ENCODE data around the gene DNMBP.

Gene DNMBP

DNA sequence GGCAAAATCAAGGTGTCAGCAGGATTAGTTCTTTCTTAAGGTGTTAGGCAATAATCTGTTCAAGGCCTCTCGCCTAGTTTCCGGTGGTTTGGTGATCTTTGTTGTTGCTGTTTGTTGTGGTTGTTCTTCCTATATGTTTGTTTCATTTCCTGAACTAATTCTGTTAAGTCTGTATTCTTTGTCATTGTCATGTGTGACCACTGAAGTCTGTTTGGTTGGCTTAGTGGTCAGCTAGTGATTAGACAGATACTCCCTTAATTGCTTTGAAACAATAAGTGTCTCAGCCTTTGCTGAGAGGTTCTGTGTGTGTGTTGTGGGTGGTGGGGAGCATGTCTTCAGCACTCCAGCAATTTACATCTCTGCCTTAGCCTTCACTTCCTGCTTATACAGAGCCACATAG is 181.3 kb downstream of the DNMBP start:
- Histone ChIP-seq H3K36me3 (replicated peaks; ENCODE audit: insufficient read depth, low read length) (no peaks in the 10 kb centered on the region), H2AFZ (ENCODE audit: low read length) (no peak overlapping the region), H3K79me2 (ENCODE audit: low read length) (no peaks in the 10 kb centered on the region), H3K4me1 (ENCODE audit: low read length) (peaks cover 7% of the 10 kb centered on the region; the same call in 1 of the 2 replicates), H3K27me3 (replicated peaks; ENCODE audit: insufficient read depth, low read length) (no peaks in the 10 kb centered on the region), H3K9ac (ENCODE audit: low read length) (no peak overlapping the region), H3K4me3 (ENCODE audit: low read length) (no peak overlapping the region), H4K20me1 (ENCODE audit: insufficient read depth, low read length) (no peaks in the 10 kb centered on the region), H3K27ac (ENCODE audit: low read length) (no peak overlapping the region), H3K9me3 (replicated peaks; ENCODE audit: insufficient read depth, low read length) (no peaks in the 10 kb centered on the region), H3F3A (ENCODE audit: insufficient read depth, low read length) (no peaks in the 10 kb centered on the region), H3K9me2 (replicated peaks; ENCODE audit: insufficient read depth, low read length) (no peaks in the 10 kb centered on the region), H3K4me2 (ENCODE audit: low read depth, low read length) (no peak overlapping the region)
- TF ChIP-seq, protein P1, sequence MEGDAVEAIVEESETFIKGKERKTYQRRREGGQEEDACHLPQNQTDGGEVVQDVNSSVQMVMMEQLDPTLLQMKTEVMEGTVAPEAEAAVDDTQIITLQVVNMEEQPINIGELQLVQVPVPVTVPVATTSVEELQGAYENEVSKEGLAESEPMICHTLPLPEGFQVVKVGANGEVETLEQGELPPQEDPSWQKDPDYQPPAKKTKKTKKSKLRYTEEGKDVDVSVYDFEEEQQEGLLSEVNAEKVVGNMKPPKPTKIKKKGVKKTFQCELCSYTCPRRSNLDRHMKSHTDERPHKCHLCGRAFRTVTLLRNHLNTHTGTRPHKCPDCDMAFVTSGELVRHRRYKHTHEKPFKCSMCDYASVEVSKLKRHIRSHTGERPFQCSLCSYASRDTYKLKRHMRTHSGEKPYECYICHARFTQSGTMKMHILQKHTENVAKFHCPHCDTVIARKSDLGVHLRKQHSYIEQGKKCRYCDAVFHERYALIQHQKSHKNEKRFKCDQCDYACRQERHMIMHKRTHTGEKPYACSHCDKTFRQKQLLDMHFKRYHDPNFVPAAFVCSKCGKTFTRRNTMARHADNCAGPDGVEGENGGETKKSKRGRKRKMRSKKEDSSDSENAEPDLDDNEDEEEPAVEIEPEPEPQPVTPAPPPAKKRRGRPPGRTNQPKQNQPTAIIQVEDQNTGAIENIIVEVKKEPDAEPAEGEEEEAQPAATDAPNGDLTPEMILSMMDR (IDR thresholded peaks at IDR 0.05; ENCODE audit: low read length) = no peak
- TF ChIP-seq EZH2 (optimal IDR thresholded peaks at IDR 0.05; ENCODE audit: low read depth, low read length) (no peak), EZH2phosphoT487 (IDR thresholded peaks at IDR 0.05; ENCODE audit: low read length) (no peak)
- peak; percentile 50 for DNase-seq

DNA sequence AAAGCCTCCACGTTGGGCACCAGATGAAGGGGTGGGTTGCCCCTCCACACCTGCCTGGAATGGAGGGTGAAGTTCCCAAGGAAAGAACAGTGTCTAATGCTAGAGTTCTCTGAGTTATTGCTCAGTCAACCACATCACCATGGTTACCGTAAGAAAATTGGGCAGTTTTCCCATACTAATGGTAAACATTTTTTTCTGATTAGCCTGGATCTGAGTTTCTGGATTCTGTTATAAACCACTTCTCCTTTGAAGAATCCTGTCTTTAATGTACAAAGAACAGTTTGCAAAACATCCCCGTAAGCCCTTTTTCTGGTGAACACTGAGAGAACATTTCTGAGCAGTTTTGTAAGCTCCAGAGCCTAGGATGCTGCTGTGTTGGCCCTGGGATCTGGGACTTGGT is 181.8 kb downstream of the DNMBP start:
- H3F3A ChIP-seq (ENCODE audit: insufficient read depth, low read length) = no peaks in the 10 kb centered on the region
- H3K79me2 ChIP-seq (ENCODE audit: low read length) = no peaks in the 10 kb centered on the region
- no peak for TF ChIP-seq EZH2 (optimal IDR thresholded peaks at IDR 0.05; ENCODE audit: low read depth, low read length)
- no peak for TF ChIP-seq EZH2phosphoT487 (IDR thresholded peaks at IDR 0.05; ENCODE audit: low read length)
- TF ChIP-seq, protein P1 (IDR thresholded peaks at IDR 0.05; ENCODE audit: low read length) = no peak
- H3K9ac ChIP-seq (ENCODE audit: low read length) = no peak overlapping the region
- no peaks in the 10 kb centered on the region for H3K9me2 ChIP-seq (replicated peaks; ENCODE audit: insufficient read depth, low read length)
- H3K36me3 ChIP-seq (replicated peaks; ENCODE audit: insufficient read depth, low read length) = no peaks in the 10 kb centered on the region
- no peak for DNase-seq
- peaks cover 7% of the 10 kb centered on the region; the same call in 1 of the 2 replicates for H3K4me1 ChIP-seq (ENCODE audit: low read length)
- H2AFZ ChIP-seq (ENCODE audit: low read length) = no peak overlapping the region
- H3K27ac ChIP-seq (ENCODE audit: low read length) = no peak overlapping the region
- H3K27me3 ChIP-seq (replicated peaks; ENCODE audit: insufficient read depth, low read length) = no peaks in the 10 kb centered on the region
- H3K4me2 ChIP-seq (ENCODE audit: low read depth, low read length) = no peak overlapping the region
- H3K4me3 ChIP-seq (ENCODE audit: low read length) = no peak overlapping the region
- no peaks in the 10 kb centered on the region for H3K9me3 ChIP-seq (replicated peaks; ENCODE audit: insufficient read depth, low read length)
- H4K20me1 ChIP-seq (ENCODE audit: insufficient read depth, low read length) = no peaks in the 10 kb centered on the region
